ENCODE data around the gene RAD51B.

Gene RAD51B

DNA sequence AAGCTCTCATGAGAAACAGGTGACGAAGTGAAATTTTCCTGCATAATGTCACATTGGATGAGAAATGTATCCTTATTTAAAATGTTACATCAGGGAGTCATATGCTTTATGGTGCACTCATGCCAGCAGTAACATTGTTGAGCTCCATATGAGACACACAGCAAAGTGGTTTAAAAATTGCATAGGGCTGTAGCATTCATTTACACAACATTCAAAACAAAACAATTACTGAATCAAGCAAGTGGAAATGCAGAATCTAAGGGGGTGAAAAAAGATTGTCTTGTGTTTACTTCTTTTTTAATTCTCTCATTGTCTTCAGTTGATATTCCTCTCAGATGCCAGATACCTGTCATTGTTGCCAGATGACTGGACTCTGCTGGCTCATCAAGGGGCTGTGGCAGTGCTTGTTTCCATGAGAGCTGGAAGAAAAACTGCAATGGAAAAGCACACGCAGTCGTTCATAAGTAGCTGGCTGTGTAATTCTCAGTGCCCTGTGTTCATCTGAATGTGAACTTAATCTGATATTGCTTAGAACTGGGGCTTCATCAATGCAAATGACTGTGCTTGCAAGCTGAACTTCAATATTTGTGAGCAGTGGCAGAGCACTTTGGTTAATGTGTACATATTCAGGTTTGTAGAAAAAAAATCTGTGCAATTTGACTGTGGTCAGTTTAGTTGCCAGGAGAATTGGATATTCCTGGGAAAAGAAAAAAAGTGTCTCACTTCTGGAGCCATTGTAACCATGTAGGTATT, 305.6 kb downstream of the RAD51B start:
- DNase-seq, result no peak

DNA sequence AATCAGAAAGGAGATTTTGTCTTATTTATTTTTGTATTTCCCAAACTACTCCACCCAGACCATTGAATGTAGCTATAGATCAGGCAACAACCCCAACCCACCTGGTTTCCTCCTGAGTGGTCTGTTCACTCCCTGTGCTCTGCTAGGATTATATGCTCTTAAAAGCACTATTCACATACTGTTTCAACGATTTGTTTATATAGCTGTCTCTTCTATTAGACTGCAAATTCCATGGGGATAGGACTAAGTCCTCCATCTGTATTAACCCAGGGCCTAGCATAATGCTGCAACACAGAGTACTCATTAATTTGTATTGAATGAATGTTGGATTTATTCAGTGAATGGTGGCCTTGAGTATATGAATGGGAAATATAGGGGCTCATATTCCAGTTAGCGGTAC, 307.6 kb downstream of the RAD51B start:
- no peak for DNase-seq

DNA sequence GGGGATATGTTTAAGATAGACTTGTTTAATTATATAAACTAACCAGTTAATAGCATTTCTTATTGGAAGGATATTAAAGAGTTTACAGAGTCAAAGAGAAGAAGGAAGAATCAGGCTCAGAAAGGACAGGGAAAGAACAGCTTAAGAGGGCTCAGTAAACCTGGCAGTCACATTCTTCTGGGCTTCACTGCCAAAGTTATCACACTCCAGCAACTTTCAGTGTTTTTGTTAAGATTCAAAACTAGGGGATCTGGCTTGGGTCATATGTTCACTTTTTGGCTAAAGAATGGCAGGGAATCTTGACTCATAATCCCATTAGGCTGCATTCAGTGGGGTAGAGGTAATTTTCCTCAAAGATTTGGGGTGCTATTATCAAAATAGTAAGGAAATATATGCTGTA, 312.3 kb downstream of the RAD51B start:
- DNase-seq, result no peak

DNA sequence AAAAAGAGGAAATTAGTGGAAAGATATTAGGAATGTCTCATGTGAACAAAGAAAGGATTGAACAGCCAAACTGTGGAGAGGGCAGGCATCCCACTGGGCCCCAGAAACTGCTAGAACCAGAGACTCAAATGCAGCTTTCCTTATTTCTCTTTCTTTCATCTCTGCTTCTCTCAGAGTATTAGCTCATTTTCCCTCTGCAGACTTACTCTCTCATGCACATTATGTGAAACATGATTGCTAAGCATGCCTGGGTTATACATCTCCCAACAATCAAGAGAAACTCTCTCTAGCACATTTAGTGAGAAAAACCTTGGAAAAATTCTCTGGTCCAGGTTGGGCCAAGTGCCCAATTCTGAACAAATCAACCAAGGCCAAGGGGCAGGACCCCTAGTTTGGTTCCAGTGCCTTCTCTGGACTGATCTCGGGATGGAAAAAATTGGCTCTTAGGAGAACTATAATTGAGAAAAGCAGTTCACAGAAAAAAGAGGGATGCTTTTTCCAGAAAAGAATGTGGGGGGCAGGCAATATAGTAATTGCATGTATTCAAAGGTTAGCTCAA, 313.1 kb downstream of the RAD51B start:
- DNase-seq, result no peak

DNA sequence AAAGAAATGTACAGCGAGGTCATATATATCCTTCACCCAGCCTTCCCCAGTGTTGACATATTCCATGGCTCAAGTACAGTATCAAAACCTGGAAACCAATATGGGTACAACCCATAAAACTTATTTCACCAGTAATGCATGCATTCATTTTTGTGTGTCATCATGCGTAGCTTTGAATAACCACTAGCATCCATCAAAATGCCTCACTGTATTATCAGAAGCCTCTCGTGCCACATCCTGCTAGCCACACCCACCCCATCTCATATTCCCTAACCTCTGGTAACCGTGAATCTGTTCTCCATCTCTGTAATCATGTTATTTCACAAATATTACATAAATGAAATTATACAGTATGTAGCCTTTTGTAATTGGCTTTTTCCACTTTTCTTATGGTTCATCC, 314.3 kb downstream of the RAD51B start:
- no peak for DNase-seq

DNA sequence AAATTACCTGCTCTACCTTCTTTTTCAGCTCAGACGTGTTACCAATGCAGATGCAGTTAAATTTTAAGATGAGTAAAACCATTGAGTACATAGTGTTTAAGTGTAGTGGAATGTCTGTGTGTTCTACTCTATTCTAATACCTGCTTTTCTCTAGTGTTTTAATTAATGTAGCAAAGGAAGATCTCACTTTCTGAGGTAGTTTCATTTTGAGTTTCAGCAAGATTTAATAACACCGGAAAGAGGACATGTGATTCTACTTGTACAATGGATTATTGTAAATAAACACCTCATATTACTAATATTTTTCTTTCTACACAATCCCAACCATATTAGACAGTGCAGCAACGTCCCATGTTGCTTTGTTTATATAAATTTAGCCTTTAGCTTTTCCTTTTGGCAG, 315.4 kb downstream of the RAD51B start:
- DNase-seq, result no peak

DNA sequence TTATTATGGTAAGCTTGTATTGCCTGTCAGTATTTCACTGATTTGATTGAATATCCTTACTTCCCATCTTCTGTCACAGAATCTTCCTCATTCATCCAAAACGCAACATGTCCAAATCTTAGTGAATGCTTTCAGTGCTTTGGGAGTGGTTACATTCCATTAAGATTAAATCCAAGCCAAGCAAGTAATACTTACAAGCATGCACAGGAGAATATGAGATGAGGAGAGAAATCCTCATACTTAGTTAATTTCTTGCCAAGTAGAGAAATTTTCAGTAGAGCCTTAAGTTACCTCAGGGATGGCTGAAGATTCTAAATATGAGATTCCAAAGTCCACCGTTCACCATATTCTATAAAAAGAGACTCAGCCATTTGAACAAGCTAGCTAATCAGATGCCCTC, 316.0 kb downstream of the RAD51B start:
- DNase-seq, result no peak

DNA sequence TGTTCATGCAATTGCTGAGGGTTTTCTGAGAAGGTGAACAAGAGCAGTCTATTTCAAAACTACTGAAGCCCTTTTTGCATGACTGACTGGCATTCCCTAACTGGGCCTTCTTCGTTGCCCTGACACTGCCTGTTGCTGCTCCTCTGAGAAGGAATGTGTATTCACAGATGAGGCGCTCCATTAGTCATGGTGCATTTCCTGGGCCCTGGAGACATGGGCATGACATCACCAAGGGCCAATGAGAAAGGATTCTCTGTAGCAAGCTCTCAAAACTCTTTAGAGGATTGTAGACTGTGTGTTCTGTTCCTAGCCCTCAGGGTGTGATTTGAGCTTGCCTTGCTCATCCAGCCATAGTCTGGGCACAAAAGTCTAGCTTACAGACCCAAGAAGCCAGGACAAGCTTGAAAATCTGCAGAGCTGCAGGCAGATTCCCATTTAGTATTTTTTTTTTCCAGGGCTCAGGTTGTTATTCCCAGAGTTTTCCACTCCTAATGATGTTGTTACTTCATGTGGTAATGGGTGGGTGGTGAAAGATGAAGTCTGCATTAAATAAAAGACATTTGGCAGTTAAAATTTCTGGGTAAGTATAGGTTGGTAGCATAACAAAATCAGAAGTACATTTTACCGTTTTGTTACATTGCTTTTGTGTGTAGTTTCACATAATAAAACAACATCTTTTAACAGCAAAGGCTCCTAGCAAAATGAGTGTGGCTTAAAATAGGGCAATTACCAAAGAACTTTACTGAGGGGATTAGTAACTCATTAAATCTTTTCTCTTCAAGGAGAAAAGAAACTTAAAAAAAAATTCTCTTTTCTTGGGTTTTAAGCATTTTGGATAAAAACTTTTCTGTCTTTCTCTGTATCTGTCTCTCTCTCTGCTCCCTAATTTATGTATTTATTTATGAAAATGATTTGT, 318.4 kb downstream of the RAD51B start:
- DNase-seq, result no peak

DNA sequence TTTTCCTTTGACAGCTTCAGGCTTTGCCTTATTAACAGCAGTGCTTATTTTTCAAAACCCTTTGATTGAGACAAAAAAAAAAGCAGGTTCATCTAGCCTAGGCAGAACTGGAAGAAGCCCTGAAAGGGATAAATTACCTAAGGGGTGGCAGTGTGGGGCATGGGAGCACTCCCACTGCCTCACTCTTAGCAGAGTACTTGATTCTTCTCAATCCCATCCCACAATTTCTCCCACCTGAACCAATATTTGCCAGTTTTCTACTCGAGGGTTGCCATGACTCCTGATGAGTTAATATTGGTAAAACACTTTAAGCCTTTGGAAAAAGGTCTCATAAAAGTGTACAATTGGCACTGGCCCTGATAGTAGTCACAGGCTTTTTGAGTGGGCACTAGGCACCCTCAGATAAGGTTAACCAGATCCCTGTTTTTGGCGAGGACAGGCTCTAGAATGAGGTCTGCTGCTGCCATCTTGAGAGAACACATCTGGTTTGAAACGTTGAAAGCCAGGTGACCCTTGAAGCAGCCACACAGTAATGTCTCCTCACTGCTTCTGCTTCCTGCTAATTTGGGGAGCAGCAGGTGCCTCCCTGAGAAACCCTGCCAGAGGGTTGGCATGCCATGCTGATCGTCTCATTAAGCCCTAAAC, 320.0 kb downstream of the RAD51B start:
- no peak for DNase-seq

DNA sequence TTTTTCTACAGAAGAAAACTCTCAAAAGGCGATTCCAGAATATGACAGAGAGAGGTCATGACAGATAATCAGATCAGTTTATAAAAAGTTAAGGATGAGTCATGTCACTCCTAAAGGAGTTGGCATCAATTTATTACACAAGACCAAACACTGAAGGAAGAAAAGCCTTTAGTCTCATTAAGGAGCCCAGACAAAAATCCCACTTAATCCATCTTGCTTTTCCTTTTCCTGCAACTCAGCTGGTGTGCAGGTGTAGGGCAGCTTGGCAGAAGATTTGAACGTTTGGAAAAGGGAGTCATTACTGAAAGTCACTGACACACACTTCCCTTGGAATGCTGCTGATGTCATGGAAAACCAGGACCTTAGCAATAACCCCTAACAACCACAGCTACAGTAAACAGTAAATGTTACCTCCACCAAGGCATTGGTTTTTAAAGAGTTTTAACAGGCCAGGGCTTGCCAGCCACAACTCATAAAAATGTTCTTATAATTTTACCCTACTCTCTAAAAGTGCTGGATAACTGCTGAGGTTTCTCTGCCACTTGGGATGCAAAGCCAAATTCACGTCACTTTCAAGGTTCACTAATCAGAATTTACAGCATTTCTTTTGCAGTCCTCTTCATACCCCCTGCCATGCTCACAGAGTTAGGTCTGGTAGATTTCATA, 320.6 kb downstream of the RAD51B start:
- no peak for DNase-seq

DNA sequence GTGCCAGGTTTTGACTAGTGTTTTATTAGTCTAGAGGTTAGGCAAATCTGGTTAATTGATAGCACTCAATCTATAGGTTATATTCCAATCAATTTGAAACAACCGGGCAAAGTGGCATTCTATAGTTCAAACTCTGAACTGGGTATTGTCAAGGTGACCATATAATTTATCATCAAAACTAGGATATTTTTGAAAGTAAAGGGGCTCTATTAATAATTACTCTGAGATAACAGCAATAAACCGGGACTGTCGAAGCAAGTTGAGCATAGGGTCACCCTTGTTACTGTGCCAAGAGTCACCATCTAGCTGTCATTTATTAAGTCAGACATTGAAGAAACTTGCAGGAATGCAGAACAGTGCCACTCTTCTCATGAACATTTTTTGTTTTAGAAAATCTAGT, 321.2 kb downstream of the RAD51B start:
- no peak for DNase-seq

DNA sequence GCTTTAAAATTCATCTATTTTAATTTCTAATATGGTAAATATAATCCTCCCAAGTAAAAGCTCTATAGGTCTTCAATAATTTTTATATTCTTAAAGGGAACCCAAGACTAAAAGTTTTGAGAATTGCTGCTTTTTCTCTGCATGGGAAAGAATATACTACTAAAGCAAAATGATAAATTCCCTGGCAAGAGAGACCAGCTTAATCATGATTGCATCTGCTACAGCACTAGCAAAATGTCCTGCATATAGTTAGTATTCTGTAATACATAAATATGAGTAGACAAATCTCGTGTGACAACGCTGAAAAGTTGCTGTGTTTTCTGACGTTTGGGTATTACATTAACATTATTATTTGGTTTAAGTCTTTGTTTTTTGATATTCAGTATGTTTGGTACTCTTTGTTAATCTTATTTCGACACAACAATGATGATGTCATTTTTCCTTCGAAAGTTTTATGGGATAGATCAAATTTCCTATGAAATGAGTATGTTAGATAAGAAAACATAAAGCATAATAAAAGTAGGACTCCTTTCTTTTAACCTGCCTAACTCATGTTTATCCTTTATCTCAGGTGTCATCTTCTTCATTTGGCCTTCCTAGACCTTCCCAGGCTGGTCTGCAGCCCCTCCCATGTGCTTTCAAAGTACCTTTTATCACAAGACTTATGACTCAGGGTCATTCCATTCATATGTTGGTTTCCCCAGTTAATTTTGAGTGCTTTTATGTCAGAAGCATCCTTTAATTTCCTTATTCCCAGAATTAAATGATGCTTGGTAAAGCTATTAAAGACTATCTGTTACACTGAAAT, 321.9 kb downstream of the RAD51B start:
- DNase-seq, result no peak

DNA sequence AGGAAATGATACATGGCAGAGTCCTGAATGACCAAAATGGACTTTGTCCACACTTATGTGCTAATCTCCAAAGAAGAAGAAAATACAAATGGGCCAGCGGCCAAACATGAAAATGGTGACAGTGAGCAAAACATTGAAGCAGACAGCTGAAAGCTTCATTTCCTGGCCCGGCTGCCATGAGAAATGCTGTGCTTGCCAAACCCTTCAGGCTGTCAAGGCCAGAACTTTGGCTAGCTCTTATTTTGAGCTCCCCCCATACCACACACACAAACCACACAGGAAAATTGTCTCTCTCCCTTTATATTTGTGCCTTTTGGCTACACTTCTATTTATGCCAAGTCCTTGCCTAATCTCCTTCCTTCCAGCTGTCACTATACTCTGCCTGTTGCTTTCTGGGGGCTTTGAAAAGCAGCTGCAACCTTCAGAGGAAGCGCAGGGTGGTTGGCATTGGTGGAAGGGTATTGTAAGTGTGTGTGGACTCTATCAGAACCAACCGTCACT, 323.8 kb downstream of the RAD51B start:
- no peak for DNase-seq

DNA sequence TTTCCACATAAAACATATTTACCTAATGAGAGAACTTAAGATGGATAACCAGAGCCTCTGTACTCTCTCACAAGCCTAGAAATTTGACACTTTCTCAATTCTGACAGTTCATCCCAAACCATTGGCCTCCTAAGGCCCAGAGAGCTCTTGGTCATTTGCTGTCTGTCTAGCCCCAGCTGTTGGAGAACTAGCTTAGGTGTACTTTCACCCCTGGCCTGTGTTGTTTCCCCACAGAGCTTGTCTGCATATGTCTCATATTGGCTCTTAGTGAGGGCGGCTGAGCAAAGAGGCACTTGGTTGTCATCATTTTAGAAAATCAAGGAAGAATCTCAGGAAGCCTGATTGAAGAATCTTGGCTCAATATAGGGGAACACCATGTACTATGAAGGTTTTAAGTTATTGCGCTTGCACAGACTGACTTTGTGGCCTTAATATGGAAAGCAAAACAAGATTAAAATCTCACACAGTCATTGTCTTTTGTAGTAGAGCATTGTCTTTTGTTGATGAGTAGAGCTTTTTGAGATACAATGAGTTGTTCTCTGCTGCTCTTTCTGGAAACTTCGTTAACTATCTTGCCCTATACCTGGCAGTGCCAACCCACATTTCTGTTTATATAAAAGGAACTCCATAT, 324.6 kb downstream of the RAD51B start:
- no peak for DNase-seq

DNA sequence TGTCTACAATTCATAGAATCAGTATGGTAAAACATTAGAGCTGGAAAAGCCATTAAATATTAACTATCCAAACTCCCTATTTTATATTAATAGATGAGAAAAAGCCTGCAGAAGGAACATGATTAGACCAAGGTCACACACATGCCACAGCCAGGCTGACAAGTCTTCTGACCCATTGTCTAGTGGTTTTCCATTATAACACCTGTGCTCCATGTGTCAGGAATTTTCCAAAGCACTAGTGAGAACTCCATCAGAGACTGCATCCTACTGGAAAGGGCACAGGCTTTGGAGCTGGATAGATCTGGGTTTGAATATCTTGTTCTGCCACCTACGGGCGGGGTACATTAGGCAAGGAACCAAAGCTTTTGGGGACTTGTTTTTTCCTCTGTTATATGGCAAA, 325.5 kb downstream of the RAD51B start:
- no peak for DNase-seq

DNA sequence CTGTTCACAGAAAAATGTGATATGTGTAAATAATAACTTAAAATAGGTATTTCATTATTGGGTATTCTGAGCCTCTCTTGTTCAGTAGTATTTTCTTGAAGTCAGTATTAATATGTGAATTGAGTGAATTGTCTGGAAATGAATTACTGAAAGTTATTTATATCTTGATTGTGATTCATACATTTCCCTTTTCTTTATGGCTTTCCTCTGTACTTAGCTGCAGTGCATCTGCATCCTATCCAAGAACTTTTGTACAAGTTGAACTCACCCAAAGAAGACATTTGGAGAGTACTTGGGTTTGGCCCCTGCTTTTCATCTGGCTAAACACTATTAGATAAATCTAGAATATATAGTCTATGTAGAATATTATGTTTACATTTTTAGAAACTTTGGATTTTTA, 326.0 kb downstream of the RAD51B start:
- DNase-seq, result no peak

DNA sequence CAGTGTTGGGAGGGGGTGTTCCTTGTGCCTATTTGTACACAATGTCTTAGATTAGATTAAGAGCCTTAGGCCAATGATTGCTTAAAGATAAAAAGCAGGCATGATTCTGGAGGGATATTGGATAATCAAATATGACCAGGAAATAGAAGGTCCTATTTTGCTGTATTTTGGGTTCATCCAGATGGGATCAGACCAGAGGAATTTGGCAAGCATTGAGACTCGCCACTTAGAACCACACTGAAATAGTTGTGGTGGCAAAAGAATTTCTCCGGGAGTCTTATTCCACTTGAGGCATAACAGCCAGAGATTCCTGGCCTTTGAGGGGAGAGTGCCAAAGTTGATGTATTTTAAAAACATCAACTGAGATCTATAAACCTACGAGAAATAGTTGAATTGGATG, 327.2 kb downstream of the RAD51B start:
- no peak for DNase-seq

DNA sequence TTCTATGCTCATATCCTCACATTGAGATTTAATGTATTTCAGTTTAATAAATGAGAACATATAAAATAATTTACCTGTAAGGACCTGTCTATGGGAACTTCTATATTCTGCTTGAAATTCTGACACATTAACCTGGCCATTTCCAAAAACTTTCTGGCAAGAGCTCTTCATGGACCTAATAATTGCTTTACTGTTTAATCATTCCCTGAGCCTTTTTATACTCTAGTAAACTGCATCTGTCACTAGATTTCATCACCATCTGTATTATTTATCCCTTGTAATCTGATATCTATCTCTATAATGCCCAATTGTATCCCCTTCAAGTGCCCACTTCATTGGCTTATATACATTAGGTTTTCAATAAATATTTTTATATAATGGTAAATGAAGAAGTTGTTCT, 327.7 kb downstream of the RAD51B start:
- DNase-seq, result no peak

DNA sequence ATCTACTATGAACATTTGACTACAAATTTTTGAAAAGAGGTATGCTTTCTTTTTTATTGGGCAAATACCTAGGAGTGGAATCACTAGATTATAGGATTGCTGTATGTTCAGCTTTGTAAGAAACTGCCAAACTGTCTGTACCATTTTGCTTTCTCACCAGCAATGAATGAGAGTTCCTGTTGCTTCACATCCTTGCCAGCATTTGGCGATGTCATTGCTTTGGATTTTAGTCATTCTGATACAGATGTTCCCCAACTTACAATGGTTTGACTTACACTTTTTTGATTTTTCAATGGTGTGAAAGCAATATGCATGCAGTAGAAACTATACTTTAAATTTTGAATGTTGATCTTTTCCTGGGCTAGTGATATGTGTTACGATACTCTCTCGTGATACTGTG, 328.7 kb downstream of the RAD51B start:
- DNase-seq, result no peak

DNA sequence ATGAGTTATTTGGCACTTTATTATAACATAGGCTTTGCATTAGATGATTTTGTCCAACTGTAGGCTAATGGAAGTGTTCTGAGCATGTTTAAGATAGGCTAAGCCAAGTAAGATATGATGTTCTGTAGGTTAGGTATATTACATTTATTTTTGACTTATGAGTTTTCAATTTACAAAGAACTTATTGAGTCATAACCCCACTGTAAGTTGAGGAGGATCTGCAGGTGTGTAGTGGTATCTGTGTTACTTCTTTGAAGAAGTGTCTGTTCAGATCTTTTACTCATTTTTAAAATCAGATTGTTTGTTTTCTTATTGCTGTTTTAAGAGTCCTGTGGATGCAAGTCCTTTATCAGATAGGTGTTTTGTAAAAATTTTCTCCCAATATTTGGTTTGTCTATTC, 329.2 kb downstream of the RAD51B start:
- no peak for DNase-seq

DNA sequence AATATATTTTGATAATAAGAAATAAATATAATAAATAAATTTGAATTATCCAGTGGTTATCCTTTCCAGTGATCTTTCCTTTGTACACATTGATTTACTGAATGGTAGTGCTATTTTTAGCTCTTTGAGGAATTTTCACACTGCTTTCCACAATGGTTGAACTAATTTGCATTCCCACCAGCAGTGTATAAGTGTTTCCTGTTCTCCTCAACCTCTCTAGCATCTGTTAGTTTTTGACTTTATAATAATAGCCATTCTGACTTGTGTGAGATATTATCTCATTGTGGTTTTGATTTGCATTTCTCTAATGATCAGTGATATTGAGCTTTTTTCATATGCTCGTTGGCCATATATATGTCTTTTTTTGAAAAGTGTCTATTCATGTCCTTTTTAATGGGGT, 333.7 kb downstream of the RAD51B start:
- no peak for DNase-seq

Data from stimulated activated CD4-positive, alpha-beta T cell treated with anti-CD3 and anti-CD28 coated beads, Interleukin-4, amount 100 ng/mL, for 1 hour (primary cell).